Liver (tissue), 3 donors: ENCODE results near the gene ARHGAP9.

Experiments
- ATF3 ChIP-seq: IDR thresholded peaks from 2 replicates; pipeline ENCODE4 v1.6.1; 2016; ENCODE audit warnings: antibody characterized with exemption
- CTCF ChIP-seq: fragments of 150-350 bp; IDR thresholded peaks from 2 replicates; pipeline ENCODE4 v1.5.1; 2017; ENCODE audit warnings: improper control_type of control experiment, low read depth, low read length; ENCODE audit not compliant: missing input control
- MAX ChIP-seq: IDR thresholded peaks from 2 replicates; pipeline ENCODE4 v1.6.1; 2016; ENCODE audit warnings: antibody characterized with exemption
- donor health status: healthy.
- donor health status: healthy.

DNA sequence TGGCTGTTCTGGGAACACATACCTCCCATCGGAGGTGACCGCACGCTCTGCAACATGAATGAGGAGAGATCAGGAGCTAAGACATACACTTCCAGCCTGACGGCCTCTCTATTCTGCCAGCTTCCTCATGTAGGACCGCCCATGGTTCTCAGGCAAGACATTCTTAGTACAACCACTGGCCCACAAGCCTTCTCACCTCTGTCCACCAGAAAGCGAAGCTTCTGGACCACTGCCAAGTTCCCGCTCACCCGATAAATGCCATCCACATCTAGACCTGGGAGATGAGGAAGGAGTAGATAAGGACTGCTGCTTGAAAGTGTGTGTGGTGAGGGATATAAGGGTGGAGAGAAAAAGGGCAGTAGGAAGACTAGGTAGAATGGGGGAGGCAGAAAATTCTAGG lies 5.2 kb downstream of the ARHGAP9 start:
- TF ChIP-seq CTCF (no peak), ATF3 (no peak), MAX (no peak)
